HG03159 (cell line): ENCODE measurements around the gene TSKU.
"Not testable (repeated sequence)": the region's sequence is repeated elsewhere in the genome, so short reads cannot be mapped to it uniquely, and the experiment has no call there.

Experiments
- ATAC-seq: cut with Tn5 transposase; IDR thresholded peaks from one replicate; pipeline ENCODE4 v1.9.1; 2021; ENCODE audit warnings: mild to moderate bottlenecking, moderate library complexity; ENCODE audit not compliant: unreplicated experiment

The TSKU gene

DNA sequence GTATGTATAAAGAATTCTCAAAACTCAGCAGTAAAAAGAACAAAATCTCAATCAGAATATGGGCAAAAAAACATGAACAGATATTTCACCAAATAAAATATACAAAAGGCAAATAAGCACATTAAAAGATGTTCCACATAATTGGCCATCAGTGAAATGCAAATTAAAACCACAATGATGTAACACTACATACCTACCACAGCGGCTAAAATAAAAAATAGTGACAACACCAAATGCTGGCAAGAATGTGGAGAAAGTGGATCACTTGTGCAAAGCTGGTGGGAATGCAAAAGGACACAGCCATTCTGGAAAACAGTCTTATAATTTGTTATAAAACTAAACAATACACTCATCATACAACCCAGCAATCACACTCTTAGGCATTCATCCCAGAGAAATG lies 39.2 kb downstream of the TSKU start:
- ATAC-seq = no peak

DNA sequence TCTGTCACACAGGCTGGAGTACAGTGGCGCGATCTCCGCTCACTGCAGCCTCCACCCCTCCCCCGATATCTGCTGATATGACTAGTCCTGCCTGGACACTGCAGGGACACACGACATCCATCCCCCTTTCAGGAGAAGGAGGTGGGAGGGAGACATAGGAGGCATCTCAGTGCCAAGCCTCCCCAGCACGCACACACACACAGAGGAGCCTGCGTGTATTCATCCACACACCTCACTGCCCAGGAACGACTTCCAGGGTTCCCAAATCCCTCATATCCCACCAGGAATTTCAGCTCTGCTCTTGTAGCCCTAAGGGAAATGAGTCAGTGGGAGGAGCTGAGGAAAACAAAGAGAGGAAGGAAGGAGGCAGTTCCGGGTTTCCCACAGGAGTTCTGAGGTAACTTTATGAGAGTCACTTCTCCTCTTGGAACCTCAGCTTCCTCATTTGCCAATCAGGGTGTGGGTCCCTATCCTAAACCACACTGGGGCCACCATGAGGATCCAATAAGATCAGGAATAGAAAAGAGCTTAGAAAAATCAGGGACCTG lies 40.4 kb downstream of the TSKU start:
- ATAC-seq = no peak

DNA sequence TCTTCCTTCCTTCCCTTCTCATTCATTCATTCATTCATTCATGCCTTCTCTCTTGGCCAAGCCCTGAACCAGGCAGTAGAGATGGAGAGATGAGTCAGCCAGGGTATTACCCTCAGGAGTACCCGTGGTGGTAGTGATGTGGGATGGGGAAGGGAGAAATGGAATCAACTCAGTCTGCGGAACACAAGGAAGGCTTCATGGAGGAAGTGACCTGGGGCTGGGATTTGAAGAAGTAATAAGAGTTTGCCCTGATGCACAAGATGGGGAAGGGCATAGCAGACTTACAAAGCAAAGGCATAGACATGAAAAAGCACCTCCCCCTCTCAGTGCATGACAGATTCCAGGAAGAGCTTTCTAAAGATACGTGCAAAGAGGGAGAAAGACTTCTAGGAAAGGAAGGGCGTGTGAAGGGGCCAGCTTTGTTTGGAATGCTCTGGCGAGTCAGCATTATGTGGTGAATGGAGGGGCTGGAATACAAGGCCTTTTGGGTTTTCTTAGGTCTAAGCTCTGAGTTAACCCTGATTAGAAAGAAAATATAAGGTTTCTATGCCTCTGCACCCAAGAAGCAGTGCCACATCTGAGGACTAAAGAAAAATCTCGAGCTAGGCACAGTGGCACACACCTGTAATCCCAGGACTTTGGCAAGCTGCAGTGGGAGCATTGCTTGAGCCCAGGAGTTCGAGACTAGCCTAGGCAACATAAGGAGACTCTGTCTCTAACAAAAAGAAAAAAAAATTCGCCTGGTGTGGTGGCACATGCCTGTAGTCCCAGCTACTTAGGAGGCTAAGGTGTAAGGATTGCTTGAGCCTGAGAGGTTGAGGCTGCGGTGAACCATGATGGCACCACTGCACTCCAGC lies 41.2 kb downstream of the TSKU start:
- ATAC-seq = no peak

DNA sequence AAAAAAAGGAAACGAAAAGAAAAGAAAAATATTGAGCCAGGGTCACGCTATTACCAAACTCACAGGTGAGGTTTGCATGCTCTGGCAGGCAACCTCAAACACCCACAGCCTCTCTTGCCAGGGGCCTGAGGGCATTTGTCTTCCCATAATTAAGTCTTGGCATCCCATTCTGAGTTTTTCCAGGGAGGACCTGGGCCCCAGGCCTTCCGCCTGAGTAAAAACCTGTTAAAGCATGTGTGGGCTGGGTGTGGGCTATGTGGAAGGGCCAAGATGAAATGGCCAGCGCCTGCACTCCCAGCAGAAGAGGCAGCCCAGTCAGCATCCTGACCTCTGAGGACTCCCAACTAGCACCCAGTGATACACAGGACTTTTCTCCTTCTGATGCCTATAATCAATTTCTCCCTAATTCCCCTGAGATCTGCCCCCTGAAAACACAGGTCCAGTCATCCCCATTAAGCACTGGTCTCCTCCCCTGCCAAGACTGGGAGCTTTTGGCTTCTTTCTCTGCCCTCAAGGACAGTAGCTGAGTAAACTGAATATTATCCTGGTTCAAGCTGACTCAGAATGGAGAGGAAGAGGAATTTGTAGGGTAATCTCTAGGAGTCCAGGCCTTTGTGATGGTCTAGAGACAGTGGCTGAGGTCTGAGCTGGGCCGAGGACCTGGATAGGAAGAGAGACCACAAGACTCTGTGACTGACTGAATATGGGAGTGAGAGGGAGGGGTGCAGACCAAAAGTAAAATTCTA lies 42.0 kb downstream of the TSKU start:
- ATAC-seq = no peak

DNA sequence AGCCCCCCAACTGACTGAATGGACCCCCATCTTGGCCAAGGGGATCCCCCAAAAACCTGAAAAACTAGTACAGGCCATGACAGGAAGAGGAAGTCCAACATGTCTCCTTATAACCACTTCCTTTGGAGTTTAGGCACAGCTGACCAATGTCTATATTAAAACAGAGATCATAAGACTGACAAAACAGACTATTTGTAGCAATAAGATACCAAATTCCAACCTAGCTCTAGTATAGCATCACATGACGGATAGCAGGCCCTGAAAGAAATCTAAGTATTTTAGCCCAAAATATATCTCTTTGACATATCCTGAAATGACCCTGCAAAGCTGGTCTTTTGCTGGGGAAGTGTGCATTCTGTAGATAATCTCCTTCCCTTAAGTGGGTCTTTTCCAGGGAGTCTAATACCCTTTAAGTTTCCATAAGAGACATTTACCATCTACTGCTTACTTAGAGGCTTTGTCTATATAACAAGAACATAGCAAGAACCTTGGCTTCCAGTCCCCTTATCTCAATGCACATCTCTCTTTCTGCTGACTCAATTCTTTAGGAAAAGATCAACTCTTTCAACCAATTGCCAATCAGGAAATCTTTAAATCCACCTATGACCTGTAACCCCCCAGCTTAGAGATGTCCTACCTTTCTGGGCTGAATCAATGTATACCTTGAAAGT lies 42.7 kb downstream of the TSKU start:
- no peak for ATAC-seq

DNA sequence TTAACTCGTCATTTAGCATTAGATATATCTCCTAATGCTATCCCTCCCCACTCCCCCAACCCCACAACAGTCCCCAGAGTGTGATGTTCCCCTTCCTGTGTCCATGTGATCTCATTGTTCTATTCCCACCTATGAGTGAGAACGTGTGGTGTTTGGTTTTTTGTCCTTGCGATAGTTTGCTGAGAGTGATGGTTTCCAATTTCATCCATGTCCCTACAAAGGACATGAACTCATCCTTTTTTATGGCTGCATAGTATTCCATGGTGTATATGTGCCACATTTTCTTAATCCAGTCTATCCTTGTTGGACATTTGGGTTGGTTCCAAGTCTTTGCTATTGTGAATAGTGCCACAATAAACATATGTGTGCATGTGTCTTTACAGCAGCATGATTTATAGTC lies 43.4 kb downstream of the TSKU start:
- not testable (repeated sequence) for ATAC-seq

DNA sequence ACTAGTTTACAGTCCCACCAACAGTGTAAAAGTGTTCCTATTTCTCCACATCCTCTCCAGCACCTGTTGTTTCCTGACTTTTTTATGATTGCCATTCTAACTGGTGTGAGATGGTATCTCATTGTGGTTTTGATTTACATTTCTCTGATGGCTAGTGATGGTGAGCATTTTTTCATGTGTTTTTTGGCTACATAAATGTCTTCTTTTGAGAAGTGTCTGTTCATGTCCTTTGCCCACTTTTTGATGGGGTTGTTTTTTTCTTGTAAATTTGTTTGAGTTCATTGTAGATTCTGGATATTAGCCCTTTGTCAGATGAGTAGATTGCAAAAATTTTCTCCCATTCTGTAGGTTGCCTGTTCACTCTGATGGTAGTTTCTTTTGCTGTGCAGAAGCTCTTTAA lies 43.8 kb downstream of the TSKU start:
- ATAC-seq = not testable (repeated sequence)

DNA sequence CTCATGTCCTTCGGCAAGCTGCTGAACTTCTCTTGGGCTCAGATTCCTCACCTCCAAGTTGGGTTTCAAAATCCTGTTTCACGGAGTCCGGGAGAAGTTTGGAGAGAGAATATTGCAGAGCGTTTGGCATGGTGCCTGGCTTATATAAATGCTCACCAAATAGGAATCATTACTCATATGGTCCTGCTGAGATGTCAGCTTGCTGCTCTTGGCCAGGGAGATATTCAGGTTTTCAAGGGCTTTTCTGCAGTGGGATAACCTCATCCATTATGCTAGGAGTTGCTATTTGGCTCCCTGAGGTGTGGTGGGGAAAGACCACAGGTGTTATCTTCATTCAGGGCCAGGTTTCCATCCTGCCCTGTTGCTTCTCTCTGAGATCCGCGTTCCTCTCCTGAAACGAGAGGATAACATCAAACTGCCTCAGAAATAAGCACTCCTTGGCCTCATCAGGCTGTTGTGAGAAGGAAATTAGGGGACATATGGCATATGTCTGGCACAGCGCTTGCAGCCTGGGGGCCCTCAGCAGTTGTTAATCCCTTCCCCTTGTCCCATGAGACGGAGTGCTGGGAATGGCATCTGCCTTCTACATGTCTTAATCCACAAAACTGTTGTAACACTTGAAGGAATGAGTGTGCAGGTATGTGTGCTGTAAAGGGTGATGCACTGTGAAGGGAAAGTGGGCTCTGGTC lies 47.6 kb downstream of the TSKU start:
- ATAC-seq = no peak

DNA sequence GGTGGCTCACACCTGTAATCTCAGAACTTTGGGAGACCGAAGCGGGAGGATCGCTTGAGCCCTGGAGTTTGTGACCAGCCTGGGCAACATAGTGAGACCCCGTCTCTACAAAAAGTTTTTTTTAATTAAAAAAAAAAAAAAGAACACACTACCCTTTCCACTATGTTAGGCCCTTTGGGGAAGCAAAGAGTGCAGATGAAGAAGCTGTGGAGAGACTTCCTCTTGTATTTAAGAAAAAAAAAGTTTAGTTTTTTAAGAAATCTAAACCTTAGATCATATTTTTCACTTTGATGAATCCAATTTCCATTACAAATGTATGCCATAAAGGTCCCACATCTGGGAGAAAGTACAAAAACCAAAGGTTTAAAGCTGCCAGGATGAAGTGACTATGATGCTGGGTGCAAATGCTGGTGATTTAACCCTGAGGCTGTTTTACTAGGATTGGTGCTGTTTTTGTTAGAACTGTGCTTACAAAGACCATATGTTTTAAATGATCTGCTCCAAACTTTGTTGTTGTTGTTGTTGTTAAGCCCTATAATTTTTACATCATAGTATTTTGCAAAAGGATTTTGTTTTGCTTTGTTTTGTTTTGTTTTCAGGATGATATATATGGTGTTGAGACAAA lies 48.6 kb downstream of the TSKU start:
- no peak for ATAC-seq

DNA sequence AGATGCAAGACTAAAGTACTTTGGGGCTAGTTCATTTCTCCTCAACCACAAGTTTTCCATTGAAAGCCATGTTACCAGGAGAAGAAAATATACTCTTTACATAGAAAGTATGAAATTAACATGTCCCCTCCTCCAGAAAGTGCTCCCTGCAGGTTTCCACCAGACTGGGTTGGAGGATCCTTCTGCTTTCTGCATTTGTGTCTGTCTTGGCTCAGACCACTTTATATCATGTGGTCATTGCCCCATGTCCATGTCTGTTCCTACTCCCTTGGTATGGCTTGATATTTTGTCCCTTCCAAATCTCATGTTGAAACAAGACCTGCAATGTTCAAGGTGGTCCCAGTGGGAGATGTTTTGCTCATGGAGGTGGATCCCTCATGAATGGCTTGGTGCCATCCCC lies 49.2 kb downstream of the TSKU start:
- no peak for ATAC-seq

DNA sequence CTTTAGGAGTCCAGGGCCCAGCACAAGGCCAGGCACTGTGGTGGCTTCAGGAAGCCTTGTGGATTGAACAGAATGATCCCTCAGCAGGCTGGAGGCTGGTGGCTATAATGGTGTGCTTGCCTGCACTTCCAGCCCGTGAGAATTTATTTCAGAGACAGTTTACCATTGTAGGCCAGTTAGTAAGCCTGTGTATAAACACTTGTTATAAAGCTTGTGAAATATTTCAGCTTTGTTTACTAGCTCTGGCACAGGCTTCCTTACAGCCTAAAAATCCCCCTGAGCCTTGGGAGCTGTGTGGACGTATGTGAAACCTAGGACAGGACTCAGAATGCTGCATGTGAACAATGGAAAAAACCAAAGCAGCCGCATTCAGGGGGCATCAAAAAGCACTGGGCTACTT lies 51.0 kb downstream of the TSKU start:
- no peak for ATAC-seq

DNA sequence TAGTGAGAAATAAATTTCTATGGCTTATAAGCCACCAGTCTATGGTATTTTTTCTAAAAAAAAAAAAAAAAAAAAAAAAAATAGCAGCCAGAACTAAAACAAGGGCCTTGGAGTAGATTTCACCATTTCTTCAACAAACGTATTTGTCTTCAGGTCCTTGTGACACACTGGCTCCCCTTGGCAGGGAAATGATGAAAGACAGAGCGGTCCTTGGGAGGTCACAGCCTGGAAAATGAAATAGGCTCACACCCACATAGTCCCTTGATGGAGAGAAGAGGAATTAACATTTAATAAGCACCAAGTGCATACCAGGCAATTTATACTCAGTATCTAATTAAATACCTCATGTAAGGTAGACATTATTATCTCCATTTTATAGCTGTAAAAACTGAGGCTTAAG lies 51.9 kb downstream of the TSKU start:
- no peak for ATAC-seq

DNA sequence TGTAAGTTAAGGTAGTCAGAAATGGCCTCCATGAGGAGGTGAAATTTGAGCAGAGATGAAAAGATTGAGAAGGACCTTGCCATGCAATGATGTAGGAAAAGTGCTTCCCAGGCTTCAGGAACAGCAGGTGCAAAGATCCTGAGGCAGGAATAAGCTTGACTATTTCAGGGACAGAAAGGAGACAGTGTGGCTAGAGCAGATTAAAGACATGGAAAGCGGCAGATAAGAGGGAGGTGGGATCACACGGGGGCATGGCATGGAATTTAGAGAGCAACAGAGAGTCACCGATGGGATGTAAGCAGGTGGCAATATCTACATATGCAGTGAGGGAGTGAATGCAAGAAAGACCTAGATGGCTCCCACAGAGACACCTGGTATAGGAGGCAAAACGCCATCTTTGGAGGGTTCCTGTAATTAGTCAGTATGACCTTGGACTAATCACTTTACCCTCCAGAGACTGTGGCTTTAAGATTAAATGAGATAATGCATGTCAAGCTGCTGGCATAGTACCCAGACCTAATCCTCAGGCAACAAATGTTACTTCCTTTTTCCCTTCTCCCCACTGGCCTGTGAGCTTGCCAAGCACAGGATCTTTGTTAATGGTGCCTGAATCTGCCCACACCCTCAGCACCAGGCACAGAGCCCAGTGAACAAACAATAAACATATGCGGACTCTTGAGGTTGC lies 52.9 kb downstream of the TSKU start:
- ATAC-seq = no peak

DNA sequence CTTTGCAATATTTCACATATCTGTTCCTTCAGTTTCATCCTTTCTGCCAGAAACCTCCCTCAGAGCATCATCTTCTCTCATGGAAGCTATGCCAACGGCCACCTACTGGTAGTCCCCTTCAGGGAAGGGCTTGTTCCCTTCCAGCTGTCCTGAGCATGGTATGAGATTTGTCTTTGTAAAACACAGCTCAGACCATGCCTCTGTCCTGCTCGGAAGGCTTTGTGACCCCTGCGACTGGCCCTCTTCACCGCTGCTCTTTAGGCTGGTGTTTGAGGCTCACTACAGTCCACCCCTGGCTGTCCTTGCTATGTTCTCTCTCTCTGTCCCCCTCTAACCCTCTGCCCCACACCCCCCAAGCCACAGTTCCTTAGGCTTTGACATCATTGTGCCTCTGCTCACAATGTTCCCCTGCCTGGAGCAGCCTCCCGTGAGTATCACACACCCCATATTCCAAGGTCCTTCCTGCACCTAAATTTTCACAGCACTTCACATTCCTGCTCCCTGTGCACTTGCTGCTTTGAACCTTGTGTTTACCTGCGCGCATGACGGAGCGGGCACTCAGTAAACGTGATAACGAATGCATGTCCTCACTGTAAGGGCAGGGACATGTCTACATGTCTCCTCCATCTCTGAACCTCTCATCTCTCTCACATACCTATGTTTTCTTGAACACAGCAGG lies 53.6 kb downstream of the TSKU start:
- ATAC-seq = no peak

DNA sequence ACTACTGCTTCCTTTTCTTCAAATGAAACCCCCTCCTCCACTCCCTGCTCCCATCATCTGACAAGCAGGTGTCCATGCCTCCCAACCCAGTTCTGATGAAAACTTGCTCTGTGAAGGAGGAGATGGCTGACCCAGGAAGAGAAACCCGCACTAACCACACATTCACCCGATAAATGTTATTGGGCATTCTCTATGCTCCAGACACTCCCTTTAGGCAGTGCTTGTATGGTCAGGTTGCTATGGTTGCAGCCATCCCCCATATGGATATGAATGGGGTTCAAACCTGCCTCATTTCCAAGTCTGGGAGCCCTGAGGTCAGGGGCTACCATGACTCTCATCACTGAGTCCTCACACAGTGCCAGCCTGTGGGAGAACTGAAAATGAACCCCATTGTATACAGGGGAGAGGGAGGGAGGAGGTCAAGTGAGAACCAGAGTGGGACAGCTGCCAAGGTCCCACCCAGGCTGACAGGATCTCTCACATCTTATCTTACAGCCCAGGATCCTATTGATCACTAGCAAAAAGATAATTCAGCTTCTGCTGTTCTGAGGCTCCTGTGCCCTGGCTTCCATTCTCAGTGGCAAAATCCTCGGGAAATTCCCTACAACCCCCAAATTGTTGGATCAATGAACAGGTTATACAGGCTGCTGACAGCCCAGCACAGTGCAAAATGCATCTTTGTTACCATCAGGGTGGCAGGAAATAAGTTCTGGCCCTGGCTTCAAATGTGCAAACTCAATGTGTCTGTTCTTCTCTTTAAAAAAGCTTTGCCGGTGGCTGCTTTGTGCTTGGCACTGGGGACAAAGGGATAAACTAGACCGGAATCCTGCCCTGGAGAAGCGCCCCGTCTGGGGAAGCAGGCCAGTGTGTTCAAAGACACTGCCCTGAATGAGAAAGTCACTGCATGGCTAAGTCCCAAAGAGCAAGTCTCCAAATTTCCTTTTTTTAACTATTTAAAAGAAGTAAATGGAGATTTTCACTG lies 54.8 kb downstream of the TSKU start:
- no peak for ATAC-seq

DNA sequence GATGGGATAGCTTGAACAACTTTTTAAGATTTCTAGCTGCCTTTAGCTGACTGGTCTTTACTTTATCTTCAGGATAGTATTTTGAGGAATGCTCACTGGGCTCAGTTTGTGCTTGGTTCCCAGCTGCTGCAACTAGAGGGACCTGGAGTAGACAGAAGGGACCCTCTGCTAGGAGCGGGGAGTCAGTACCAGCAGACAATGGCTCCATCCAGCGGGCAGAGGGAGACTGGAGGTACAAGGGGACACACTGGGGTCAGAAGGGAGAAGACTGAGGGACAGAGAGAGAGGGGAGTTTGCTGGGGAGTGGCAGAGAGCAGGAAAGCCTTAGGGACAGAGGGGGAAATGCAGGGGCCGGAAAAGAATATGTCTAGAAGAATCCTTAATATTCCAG lies 55.5 kb downstream of the TSKU start:
- no peak for ATAC-seq

DNA sequence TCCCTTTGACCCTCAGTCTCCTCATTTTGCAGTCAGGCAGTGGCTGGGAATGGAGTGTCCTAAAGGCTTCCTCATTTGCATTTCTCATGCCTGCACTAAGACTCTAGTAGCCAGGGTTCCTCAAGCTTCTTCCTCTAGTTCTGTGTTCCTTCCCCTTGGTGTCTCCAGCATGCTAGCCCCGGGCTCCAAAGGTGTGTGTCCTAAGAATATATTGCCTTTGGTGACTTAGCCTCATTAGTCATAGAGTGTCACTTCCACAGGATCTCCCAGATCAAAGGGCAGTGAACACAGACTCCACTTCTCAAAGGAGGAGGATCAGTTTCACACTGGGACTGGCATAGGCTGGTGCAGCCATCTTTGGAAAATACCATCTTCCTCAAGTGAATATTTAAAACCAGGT lies 56.2 kb downstream of the TSKU start:
- no peak for ATAC-seq

DNA sequence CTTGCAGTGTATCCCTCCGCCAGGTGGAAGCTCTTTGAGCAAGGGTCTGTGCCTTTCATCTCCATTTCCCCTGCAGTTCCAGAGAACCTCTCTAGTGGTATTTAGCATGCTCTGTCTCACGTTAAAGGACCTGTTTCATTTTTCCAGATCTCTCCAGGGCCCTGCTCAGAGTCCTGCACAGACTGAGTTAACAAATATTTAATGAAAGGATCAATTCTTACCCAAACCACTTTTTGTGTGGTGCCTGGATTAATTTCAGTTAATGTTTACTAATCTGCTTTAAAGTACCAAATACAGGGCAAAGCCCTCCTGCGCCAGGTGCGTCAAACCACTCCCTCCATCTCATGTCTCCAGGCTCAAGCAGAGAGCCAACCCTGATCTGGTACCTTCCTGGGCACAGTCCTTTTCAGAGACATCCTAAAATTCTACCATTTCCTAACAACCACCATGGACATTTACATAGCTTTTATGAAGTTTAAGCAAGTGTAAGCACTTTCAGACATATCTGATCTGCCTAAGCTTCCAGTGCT lies 58.8 kb downstream of the TSKU start:
- no peak for ATAC-seq
